Stimulated activated naive CD8-positive, alpha-beta T cell treated with anti-CD3 and anti-CD28 coated beads, Interleukin-15, amount 100 ng/mL, for 72 hours (primary cell): ENCODE measurements around the gene FREM1.

ENCODE experiments used
- ATAC-seq: fragments of 150-1000 bp; cut with Tn5 transposase; 2 replicates; pipeline ENCODE4 v1.10.0; 2021; ENCODE audit warnings: mild to moderate bottlenecking, moderate library complexity
- DNase-seq, 2 donors: peaks; one replicate each; pipeline ENCODE4 v3.0.0; 2021 to 2022
- H3K27ac Mint-ChIP-seq, 2 donors: one replicate each; pipeline ENCODE4 v1.8.0; 2022; ENCODE audit warnings: mild to moderate bottlenecking in 2 of 2, mixed read lengths in 2 of 2, moderate library complexity in 2 of 2
- H3K27me3 Mint-ChIP-seq: one replicate; pipeline ENCODE4 v1.8.0; 2022; ENCODE audit warnings: mixed read lengths
- H3K4me1 Mint-ChIP-seq: one replicate; pipeline ENCODE4 v1.8.0; 2022; ENCODE audit warnings: mild to moderate bottlenecking, mixed read lengths
- H3K4me3 Mint-ChIP-seq, 2 donors: one replicate each; pipeline ENCODE4 v1.8.0; 2022; ENCODE audit warnings: mild to moderate bottlenecking in 2 of 2, mixed read lengths in 2 of 2, moderate library complexity in 1 of 2
- H3K9me3 Mint-ChIP-seq, 2 donors: one replicate each; pipeline ENCODE4 v1.8.0; 2022; ENCODE audit warnings: mixed read lengths in 2 of 2

Gene FREM1

DNA sequence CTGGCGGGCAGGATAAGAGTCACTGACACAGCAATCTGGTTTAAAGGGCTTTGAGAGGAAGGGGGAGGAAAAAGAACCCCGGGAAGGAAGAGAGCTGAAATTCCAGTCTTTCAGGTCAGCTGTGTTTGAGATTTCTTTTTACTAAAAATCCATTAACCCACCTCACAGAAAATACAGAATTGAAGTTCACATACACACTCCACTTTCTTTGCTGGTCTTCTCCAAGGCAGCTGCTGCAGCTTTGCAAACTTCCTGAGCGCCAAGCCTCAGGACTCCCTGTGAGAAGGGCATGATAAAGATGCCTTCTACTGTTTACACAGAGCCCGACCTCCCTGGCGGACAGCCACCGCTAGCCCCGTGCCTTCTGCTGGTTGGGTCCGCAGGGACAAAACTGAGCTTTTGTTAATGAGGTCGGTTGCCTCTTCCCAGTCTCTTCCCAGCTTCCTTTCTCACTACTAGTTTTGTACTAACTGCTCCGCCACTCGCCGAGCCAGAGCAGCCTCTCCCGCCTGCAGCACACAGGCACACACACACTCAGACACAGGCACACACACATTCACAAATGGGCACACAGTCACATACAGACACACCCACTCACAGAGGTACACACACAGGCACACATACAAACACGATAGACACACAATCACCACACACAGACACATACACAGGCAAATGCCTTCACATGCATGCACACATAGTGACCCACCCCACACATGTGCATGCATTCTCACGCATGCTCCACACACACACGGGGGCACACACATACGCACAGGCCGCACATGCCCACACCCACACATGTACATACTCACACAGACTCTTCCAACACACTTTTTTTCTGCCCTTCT lies at the start of gene FREM1:
FREM1 (minus strand) TSS at position 468 of the 845 bp plus-strand sequence. CDS start 41,451 bp downstream, outside the sequence.
- no peaks in the 10 kb centered on the region for H3K4me1 Mint-ChIP-seq
- H3K9me3 Mint-ChIP-seq: no peaks in the 10 kb centered on the region
- no peak within 1 kb of the TSS for H3K4me3 Mint-ChIP-seq
- no peak within 1 kb of the TSS for H3K27ac Mint-ChIP-seq
- DNase-seq (no peak), ATAC-seq (no peak)
- no peaks in the 10 kb centered on the region for H3K27me3 Mint-ChIP-seq

- Mint-ChIP-seq H3K27me3 (no peaks in the 10 kb centered on the region), H3K9me3 (peaks cover 0 to 5% of the 10 kb centered on the region in 2 donors), H3K27ac (no peak overlapping the region), H3K4me3 (peak overlapping the region in 1 of 2 donors; percentile 7), H3K4me1 (peaks cover 19% of the 10 kb centered on the region)
- ATAC-seq (peak; percentile 86), DNase-seq (peak in 1 of 2 donors; percentile 16)
Measured at GRCh38 chr9:14958989-14959388, 48.8 kb upstream of the FREM1 start.

- H3K27ac Mint-ChIP-seq: no peak overlapping the region
- DNase-seq (no peak), ATAC-seq (no peak)
- no peaks in the 10 kb centered on the region for H3K27me3 Mint-ChIP-seq
- H3K4me3 Mint-ChIP-seq: no peak overlapping the region
- H3K4me1 Mint-ChIP-seq: peaks cover 19% of the 10 kb centered on the region
- peaks cover 0 to 5% of the 10 kb centered on the region in 2 donors for H3K9me3 Mint-ChIP-seq
Measured at GRCh38 chr9:14957109-14957508, 46.9 kb upstream of the FREM1 start.

DNA sequence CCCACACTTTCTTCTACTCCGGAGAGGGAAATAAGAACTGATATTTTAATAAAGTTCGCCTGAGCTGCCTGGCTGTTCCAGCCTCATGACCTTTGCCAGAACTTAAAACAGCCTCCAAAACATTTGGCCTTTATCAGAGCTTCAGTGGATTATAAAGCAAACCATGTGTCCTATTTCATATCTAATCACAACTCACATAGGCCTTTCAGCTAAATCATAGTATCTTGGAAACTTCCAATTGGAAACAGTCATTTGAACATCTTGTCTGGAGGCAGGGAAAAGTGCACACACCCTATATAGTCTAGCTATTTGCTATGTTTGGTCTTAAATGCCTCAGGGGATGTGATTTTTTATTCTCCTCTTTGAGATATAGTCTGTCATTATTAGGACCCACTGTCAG lies 46.0 kb upstream of the FREM1 start:
- DNase-seq (no peak), ATAC-seq (no peak)
- peaks cover 0 to 5% of the 10 kb centered on the region in 2 donors for H3K9me3 Mint-ChIP-seq
- H3K27me3 Mint-ChIP-seq: peaks cover under 1% of the 10 kb centered on the region
- no peak overlapping the region for H3K27ac Mint-ChIP-seq
- peaks cover 14% of the 10 kb centered on the region for H3K4me1 Mint-ChIP-seq
- H3K4me3 Mint-ChIP-seq: no peak overlapping the region

GRCh38 chr9:14945351-14945750 lies 35.1 kb upstream of the FREM1 start:
- Mint-ChIP-seq H3K27ac (no peak overlapping the region), H3K4me3 (no peak overlapping the region), H3K27me3 (no peaks in the 10 kb centered on the region), H3K4me1 (no peaks in the 10 kb centered on the region), H3K9me3 (peaks cover 5 to 7% of the 10 kb centered on the region in 2 donors)
- DNase-seq: no peak
- ATAC-seq: no peak

- H3K4me1 Mint-ChIP-seq: no peaks in the 10 kb centered on the region
- ATAC-seq (no peak), DNase-seq (no peak)
- peaks cover 5 to 7% of the 10 kb centered on the region in 2 donors for H3K9me3 Mint-ChIP-seq
- H3K27me3 Mint-ChIP-seq: no peaks in the 10 kb centered on the region
- no peak overlapping the region for H3K4me3 Mint-ChIP-seq
- no peak overlapping the region for H3K27ac Mint-ChIP-seq
Measured at GRCh38 chr9:14941501-14942405, 31.5 kb upstream of the FREM1 start.

- DNase-seq: no peak
- Mint-ChIP-seq H3K27me3 (no peaks in the 10 kb centered on the region), H3K4me3 (no peak overlapping the region), H3K4me1 (no peaks in the 10 kb centered on the region), H3K27ac (no peak overlapping the region), H3K9me3 (no peaks in the 10 kb centered on the region)
- ATAC-seq: no peak
Measured at GRCh38 chr9:14939378-14939777, 29.1 kb upstream of the FREM1 start.

DNA sequence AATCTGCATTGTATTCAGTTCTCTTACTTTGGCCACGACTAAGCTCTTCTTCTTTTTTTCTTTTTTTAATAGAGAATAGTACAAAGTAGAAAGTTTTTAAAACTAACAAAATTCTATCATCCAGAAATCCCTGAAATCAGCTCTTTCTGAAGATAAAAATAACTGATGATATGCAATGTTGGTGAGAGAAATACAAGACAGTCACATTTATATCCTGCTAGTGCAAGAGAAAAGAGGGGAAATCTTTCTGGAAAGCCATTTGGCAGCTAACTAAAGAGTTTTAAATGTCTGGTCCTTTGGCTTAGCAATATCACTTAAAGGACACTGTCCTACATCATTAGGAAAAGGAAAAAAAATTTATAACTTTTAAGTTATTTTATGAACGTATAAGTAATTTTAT lies 27.0 kb upstream of the FREM1 start:
- Mint-ChIP-seq H3K27me3 (no peaks in the 10 kb centered on the region), H3K27ac (no peak overlapping the region), H3K4me1 (no peaks in the 10 kb centered on the region), H3K9me3 (no peaks in the 10 kb centered on the region), H3K4me3 (no peak overlapping the region)
- no peak for DNase-seq
- ATAC-seq: no peak

- ATAC-seq (no peak), DNase-seq (no peak)
- Mint-ChIP-seq H3K27me3 (no peaks in the 10 kb centered on the region), H3K4me1 (no peaks in the 10 kb centered on the region), H3K9me3 (no peaks in the 10 kb centered on the region), H3K27ac (no peak overlapping the region), H3K4me3 (no peak overlapping the region)
Measured at GRCh38 chr9:14936491-14936890, 26.3 kb upstream of the FREM1 start.

- Mint-ChIP-seq H3K9me3 (no peaks in the 10 kb centered on the region), H3K27me3 (no peaks in the 10 kb centered on the region), H3K4me3 (no peak overlapping the region), H3K4me1 (no peaks in the 10 kb centered on the region), H3K27ac (no peak overlapping the region)
- DNase-seq: no peak
- ATAC-seq: no peak
Measured at GRCh38 chr9:14935964-14936363, 25.7 kb upstream of the FREM1 start.

DNA sequence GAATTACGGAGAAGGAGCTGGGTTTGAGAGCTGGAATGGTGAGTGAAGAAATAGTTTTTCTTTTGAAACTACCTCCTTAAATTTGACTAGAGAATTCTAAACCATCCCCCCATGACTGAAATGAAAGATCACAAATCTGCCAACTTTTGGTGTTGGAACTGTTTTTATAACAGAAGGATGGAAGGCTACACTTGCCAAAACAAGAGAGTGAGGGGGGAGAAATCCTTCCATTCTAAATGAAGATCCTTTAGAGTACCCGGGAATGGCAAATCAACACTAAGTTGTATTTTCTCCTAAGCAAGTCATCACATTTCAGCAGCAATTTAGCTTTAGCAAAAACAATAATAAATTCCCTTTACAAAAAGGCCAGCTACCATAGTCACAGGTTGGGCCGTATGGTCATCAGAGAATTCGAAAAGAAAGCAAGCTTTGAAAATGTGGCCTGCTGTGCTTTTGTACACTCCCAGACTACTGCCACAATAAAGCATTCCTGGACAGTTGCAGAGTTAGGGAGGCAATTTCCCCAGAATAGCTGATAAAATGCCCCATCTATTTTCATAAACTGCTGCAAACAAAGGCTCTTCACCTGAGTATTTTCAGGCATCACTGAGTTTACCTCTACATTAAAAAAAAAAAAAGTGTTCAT lies 25.0 kb upstream of the FREM1 start:
- Mint-ChIP-seq H3K4me1 (no peaks in the 10 kb centered on the region), H3K27me3 (no peaks in the 10 kb centered on the region), H3K27ac (no peak overlapping the region), H3K4me3 (no peak overlapping the region), H3K9me3 (no peaks in the 10 kb centered on the region)
- DNase-seq (no peak), ATAC-seq (no peak)

DNA sequence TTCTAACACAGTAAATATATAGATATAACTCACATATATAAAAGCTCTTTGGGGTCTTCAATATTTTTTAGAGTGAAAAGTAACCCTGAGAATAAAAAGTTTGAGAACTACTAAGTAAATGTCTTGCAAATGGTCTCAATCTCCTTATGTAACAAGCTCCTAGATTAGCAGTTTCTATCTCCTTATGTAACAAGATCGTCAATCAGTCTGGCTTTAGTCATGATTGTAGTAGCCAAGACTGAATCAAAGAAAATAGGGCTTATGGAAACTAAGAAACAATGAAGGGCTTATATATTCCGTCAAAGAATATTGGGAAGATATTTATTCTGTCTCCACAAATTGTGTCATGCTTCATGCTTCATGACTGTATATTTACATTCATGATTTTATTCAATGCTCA lies 22.4 kb upstream of the FREM1 start:
- DNase-seq: no peak
- no peak for ATAC-seq
- no peaks in the 10 kb centered on the region for H3K4me1 Mint-ChIP-seq
- H3K9me3 Mint-ChIP-seq: no peaks in the 10 kb centered on the region
- no peaks in the 10 kb centered on the region for H3K27me3 Mint-ChIP-seq
- no peak overlapping the region for H3K4me3 Mint-ChIP-seq
- H3K27ac Mint-ChIP-seq: no peak overlapping the region

- H3K27me3 Mint-ChIP-seq: no peaks in the 10 kb centered on the region
- ATAC-seq: no peak
- no peaks in the 10 kb centered on the region for H3K9me3 Mint-ChIP-seq
- no peaks in the 10 kb centered on the region for H3K4me1 Mint-ChIP-seq
- no peak for DNase-seq
- no peak overlapping the region for H3K4me3 Mint-ChIP-seq
- no peak overlapping the region for H3K27ac Mint-ChIP-seq
Measured at GRCh38 chr9:14932231-14932630, 22.0 kb upstream of the FREM1 start.

GRCh38 chr9:14926941-14927624 lies 16.9 kb upstream of the FREM1 start:
- Mint-ChIP-seq H3K4me3 (no peak overlapping the region), H3K27ac (no peak overlapping the region), H3K9me3 (no peaks in the 10 kb centered on the region), H3K4me1 (no peaks in the 10 kb centered on the region), H3K27me3 (no peaks in the 10 kb centered on the region)
- DNase-seq (no peak), ATAC-seq (no peak)
